ENCODE measurements around the gene ST3GAL3.

ST3GAL3 gene

DNA sequence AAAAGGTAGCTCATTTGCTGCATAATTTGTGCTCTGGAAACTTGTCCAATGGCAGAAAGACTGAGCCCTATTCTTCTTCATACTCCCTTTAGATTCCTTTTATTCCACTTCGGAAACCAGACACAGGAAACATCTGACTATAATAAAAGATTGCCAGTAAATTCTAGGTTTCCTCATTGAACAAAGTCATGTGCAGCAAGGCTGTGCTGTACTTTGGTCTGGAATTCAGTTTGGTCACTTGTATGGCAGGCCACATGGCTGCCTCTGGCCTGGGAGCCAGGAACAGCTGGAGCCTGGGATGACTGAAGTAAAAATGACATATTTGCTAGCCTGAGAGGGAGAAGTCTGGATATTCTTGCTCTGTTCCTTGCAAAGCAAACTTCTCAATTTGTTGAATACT lies 79.6 kb downstream of the ST3GAL3 start:
- no peak for DNase-seq (ENCODE audit: low spot score)

DNA sequence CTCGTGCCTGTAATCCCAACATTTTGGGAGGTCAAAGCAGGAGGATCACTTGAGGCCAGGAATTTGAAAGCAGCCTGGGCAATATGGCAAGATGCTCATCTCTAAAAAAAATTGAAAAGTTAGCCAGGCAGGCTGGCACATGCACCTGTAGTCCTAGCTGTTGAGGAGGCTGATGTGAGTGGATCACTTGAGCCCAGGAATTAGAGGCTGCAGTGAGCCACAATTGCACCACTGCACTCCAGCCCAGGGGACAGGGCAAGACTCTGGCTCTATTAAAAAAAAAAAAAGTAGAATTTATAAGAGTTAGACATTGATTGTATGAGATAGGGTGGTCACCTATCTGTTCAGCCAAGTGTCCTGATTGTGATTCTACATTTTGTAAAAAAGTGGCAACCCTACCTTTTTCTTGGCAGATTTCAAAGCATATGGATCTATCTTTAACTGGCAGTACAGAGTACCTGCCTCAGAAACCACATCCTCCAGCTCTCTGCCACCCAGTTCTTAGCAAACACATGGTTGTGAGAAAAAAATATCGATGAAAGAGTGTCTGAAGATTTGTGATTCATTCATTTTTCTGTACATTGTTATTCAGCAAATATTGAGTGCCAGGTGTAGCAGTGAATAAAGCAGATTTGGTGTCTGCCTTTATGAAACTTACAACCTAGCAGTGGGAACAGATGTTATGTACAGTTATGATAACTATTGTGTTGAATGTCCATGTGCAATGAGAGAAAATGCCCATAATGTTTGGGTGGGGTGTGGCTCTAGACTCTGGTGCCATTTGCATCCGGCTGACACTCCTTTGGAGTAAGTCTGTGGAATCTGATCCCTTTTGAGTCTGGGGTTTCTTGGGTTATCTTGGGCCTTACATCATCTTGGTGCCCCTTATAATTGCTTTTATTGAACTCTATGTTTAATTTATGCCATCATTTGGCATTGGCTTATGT lies 82.5 kb downstream of the ST3GAL3 start:
- DNase-seq (ENCODE audit: low spot score), result no peak

DNA sequence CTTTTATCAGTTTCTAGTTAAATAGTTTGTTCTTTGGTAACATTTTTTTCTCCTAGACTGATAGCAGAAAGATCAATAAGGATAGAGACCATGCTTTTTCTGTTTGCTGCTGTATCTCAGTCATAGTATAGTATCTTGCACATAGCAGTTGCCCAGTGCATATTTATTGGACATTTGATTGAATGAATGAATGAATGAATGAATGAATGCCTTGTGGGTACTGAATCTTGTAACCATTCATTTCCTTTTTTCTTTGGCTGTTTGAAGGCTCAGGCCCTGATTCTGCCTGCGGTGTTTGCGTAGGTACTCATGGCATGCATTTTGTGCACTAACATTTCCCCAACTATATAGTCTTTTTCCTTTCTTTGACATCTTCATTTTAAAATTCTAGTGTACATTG lies 83.9 kb downstream of the ST3GAL3 start:
- no peak for DNase-seq (ENCODE audit: low spot score)

DNA sequence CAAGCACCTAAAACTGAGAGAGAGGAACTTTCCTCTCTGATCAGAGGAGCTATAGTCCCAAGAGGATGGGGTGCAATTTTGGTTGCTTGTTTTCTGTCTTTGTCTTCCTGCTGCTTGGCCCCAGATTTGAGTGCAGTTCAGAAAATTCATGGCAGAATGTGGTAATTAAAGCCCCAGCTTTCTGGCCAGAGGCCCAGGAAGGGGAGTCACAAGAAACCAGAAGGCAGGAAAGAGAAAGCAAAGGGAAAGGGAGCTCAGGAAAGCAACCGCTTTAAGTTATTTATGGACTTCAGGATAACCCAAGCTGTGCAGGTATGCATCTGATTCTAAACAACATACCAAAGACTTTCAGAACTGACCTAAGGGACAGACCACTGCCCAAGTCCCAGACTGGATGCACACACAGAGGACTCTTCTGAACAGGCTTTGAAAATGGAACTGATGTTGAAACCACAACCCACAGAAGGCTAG lies 88.8 kb downstream of the ST3GAL3 start:
- DNase-seq (ENCODE audit: low spot score), result peak; percentile 20

DNA sequence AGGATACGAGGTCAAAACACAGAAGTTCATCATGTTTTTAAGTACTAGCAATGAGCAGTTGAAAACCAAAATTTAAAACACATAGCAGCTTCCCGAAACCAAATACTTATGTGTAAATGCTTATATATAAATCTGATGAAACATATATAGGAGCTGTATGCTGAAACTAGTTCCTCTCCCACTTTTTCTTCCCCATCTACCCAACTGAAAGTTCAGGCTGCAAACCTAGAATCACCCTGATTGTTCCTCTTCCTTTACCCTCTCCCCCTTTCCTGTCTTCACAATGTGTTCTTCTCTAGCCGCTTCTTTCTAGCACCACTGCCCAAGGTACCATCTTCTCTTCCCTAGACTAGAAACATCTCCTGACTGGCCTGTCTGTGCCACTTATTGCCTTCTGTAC lies 90.6 kb downstream of the ST3GAL3 start:
- DNase-seq (ENCODE audit: low spot score), result no peak

DNA sequence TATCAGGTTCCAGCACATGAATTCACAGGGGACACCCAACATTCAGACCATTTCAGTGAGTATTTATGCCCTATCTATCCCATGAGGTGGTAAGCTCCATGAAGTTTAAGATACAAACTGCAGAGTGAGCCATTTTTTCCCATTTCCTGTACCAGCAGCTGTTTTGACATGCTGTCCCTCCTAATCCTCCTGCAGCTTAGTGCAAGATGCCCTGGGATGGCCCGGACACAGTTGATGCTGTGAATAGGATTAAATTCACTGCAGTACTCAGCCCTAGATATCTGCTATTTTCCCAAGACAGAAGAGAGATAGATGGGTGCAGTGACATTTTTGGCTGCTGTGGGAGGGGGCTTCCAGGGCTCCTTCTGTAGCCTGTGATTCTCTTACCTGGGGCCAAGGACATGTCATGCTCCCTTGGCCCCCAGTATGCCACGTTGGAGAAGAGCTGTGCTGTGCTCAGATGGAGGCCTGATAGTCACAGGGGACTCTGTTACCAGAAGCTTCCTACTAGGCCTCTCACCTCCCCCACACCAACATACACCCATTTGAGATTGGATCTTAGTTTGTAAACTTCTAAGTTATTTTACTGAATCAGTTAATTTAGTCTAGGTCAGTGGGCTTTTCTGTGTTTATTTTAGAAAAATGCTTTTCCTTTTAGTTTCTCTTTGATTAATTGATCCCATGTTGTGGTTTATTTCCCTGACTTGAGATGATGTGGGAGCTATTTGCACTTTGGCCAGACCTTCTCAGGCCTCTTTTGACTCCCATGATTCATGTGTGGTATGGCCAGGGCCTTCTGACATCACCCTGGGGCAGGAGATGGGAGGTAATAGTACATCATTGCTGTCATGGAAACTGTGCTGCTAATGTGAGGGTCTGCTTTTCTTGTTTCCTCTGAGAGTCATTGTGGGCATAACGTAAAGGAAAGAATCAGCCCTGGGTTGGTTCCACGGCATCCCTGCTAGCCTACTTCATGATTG lies 92.6 kb downstream of the ST3GAL3 start:
- peak; percentile 66 for DNase-seq (ENCODE audit: low spot score)

DNA sequence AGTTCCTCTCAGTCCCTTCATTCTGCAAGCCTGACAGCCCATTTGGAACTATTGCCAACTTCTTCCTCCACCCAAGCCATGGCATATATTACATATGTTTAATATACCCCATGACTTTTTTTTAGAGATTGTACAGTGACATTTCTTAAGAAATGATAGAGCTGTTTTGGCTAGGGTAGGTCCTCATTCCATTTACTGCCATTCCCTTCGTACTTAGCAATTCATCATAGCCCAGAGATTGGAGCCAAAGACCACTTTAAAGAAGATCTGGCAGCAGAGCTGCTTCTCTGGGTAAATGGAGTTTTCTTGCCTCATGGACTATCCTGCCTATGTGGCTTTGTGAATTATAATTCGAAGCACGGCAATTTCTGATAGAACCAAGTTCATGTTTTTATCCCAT lies 93.4 kb downstream of the ST3GAL3 start:
- no peak for DNase-seq (ENCODE audit: low spot score)

DNA sequence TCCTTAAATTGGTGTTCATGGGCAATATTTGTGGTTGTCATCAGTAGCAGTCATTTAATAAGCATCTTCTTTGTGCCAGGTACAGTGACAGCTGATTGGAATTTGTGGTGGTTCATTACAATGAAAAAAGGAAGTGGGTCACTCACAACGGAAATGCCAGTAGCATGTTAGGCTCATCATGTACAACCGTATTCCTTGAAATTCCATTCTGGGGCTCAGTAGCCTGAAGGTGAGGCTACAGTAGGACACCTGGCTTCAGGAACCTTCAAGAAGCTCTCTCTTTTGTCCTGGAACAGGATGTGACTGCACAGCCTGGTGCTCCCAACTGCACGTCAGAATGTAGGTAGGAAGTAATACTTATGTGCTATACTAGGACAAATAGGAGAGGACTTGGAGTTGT lies 93.9 kb downstream of the ST3GAL3 start:
- DNase-seq (ENCODE audit: low spot score), result no peak

DNA sequence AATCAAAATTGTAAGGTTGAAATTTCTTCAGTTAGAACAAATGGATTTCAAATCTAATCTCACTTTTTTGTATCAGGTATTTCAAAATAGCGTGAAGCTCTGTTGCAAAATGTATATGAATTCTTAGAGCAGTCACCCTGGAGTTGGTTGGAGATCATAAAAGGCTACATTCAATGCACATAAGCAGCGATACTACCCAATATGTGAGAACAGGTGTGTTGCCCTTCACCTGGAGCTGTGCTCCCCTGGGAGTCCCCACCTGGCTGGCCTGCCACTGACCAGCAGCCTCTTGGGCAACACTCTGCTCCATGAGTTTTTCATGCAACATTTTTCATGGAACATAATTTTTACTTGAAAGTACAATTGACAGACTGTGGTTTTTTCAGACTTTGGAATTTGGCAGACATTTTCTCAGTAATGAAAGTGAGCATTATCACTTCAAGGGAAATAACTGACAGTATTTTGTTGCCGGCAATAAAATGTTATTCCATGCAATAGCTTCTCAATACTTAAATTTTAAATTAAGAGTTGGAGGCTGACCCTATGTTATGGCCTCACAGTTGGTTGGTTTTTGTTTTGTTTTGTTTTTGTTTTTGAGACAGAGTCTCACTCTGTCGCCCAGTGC lies 95.1 kb downstream of the ST3GAL3 start:
- no peak for DNase-seq (ENCODE audit: low spot score)

DNA sequence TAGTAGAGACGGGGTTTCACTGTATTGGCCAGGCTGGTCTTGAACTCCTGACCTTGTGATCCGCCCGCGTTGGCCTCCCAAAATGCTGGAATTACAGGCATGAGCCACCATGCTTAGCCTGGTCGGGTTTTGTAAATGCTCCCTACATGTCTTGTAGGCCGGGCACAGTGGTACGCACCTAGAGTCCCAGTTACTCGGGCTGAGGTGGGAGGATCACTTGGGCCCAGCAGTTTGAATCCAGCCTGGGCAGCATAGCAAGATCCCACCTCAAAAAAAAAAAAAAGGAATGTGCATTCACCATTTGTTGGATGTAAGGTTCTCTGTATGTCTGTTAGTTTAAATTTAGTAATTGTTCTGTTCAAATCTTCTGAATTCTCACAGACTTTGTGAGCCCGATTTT lies 95.8 kb downstream of the ST3GAL3 start:
- DNase-seq (ENCODE audit: low spot score), result no peak

DNA sequence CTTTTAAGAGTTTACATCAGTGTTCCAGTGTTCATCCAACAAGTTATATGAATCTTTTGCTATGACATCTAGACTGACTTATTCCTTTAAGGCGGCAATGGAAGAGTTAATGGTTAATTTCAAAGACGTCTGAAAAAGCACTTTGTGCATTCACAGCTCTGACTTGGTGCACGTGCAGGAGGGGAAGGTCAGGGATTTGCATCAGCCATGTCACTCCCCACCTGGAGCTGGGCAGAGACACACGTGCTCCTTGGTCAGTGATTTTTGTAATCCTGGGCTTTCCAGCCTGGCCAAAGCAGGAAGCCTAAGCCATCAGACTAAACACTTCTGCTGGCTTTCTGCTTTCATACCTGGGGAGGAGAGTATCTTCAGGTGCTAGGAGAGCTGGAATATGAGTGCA lies 96.3 kb downstream of the ST3GAL3 start:
- no peak for DNase-seq (ENCODE audit: low spot score)

DNA sequence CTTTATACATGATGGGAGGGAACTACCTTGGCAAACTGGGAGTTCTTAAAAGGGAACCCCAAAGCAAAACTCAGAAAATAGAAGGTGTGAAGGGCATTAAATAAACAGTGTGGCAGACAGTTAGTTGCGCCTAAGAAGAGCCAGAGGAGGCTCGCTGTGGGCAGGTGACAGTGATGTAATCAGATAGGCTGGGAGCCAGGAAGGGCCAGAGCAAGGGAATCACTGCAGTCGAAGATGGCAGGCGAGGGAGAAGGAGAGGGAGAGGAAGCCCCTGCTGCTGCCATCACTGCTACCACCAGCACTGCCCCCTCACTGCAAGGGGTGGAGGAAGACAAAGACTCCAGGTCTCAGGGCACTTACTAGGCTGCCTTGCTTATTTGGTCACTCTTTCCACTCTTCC lies 97.2 kb downstream of the ST3GAL3 start:
- DNase-seq (ENCODE audit: low spot score), result no peak

DNA sequence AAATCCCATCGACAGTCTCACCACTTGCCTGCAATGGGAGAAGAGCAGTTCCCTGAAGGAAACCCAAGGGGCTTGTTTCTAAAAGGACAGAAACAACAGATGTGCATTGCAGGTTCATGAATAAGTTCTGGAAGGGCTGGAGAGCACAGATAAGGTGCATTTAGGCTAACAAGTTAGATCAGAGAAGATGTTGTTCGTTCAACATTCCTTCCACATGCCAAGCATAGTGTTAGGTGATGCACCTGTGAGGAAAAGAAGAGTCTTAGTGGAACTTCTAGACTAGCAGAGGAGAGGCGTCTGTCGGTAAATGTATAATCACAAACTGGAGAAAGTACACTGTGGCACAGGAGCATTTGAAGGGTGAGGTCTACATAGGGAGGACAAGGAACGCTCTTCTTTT lies 98.0 kb downstream of the ST3GAL3 start:
- no peak for DNase-seq (ENCODE audit: low spot score)

DNA sequence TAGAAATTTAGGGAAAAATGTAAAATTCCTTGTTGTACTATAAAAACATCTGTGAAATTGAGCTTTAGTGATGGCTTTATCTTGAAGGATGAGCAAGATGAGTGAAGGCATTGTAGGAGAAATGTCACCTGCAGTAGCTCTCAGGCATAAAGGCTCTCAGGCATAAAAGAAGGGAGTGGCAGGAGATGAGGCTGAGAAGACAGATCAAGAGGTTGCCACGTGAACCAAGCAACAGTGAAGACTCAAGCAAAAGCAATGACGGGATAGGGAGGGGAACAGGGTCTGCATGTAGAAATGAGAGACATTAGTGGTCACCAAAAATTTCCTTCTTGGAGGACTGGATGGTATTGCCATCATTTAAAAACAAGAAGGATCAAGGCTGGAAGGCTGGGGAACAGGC lies 98.8 kb downstream of the ST3GAL3 start:
- no peak for DNase-seq (ENCODE audit: low spot score)

DNA sequence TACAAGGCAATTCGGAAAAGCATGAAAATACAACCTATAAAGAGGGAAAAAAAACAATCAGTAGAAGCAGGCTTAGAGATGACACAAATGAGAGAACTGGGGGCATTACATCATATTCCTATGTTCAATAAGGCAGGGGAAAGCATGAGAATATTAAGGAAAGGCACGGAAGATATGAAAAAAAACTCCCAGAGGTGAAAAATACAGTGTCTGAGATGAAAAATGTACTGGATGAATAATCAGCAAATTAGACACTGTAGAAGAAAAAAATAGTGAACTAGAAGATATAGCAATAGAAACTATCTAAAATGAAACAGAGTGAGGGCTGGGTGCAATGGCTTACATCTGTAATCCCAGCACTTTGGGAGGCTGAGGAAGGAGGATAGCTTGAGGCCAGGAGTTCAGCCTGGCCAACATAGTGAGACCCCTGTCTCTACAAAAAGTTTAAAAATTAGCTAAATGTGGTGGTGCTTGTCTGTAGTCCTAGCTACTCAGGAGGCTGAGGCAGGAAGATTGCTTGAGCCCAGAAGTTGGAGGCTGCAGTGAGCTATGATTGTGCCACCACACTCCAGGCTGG lies 101.8 kb downstream of the ST3GAL3 start:
- DNase-seq (ENCODE audit: low spot score), result no peak

DNA sequence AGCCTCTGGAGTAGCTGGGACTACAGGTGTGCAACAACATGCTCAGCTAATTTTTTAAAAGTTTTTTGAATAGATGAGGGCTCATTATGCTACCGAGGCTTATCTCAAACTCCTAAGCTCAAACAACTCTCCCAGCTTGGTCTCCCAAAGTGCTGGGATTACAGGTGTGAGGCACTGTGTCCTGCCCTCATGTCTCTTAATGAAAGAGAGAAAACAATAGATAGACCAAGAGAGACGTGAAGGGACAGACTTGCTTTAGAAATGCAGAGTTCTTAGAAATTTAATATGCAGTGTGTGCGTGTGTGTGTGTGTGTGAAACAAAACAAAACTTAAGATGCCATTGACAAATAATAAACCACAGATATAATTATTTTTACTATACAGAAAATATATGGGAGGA lies 105.2 kb downstream of the ST3GAL3 start:
- DNase-seq (ENCODE audit: low spot score), result no peak

DNA sequence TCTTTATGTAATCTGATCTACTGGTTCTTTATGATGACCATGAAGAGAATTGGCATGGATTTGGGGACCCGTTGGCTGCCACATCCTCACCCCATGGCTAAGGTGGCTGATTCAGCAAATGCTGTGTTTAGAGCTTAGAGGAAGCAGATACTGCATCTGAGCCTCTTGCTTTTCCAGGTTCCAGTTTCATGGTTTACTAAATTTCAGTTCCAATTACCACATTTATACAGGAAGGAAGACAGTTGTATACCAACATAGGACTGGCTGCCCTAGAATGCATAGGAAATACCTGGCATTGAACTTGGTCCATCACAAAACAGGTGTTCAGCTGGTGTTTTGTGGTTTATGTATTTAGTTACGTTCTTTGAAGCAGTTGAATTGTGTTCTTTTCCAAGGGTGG lies 107.1 kb downstream of the ST3GAL3 start:
- DNase-seq (ENCODE audit: low spot score), result no peak

DNA sequence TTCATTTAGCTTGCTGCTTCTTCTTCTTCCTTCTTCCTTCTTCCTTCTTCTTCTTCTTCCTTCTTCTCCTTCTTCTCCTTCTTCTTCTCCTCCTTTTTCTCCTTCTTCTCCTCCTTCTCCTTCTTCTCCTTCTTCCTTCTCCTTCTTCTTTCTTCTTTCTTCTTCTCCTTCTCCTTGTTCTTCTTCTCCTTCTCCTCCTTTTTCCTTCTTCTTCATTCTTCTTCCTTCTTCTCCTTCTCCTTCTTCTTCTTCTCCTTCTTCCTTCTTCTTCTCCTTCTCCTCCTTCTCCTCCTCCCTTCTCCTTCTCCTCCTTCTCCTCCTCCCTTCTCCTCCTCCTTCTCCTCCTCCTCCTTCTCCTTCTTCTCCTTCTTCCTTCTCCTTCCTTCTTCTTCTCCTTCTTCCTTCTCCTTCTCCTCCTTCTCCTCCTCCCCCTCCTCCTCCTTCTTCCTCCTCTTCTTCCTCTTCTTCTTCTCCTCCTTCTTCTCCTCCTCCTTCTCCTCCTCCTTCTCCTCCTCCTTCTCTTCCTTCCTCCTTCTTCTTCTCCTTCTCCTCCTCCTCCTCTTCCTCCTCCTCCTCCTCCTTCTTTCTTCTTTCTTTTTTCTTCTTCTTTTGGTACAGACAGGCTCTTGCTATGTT lies 110.1 kb downstream of the ST3GAL3 start:
- no peak for DNase-seq (ENCODE audit: low spot score)

DNA sequence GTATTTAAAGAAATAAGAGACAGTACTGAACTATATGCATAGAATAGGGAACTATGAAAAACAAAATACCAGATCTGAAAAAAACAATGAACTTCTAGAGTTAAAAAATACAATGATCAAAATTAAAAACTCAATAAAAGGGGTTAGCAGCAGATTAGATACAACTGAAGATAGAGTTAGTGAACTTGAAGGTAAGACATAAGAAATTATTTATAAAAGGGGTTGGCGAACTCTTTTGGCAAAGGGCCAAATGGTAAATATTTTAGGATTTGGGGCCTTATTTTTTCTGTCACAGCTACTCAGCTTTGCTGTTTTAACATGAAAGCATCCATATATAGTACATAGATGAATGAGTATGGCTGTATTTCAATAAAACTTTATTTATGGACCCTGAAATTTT lies 111.4 kb downstream of the ST3GAL3 start:
- DNase-seq (ENCODE audit: low spot score), result no peak

DNA sequence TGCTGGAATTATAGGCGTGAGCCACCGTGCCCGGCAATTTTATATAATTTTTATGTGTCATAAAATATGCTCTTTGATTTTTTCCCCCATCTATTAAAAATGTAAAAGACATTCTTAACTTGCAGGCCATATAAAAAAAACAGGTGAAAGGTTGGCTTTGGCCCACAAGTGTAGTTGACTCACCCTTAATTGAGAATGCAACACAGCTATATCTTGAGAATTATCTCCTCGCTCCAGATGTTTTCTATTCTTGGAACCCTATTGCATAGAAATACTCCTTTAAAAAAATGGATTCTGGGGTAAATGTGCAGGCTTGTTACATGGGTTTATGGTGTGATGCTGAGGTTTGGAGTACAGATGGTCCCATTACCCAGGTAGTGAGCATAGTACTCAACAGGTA lies 112.0 kb downstream of the ST3GAL3 start:
- DNase-seq (ENCODE audit: low spot score), result no peak

DNA sequence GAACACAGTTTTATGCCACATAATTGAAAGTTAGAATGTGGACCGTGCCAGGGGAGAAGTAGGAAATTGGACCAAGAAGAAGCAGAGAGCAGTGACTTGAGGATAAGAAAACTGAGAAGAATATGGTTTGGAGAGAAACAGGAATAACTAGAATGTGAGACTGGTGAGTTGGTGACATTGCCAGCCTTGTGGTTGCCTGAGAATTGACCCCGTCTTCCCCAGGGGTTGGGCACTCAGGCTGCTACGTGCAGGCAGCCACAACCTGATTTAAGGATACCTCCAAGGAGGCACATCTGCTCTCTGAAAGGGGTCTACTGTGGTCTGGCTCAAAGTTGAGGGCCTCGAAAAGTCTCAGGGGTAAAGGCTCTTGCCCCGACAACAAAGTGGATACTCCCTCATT lies 114.1 kb downstream of the ST3GAL3 start:
- no peak for DNase-seq (ENCODE audit: low spot score)

Data from hepatic stellate cell (primary cell).